HG02678 (cell line): ENCODE data around the gene DTNB.
"Not testable (repeated sequence)": the region's sequence is repeated elsewhere in the genome, so short reads cannot be mapped to it uniquely, and the experiment has no call there.

ENCODE experiments used
- ATAC-seq: cut with Tn5 transposase; IDR thresholded peaks from one replicate; pipeline ENCODE4 v1.9.1; 2021; ENCODE audit warnings: mild to moderate bottlenecking, moderate library complexity; ENCODE audit not compliant: unreplicated experiment

Gene DTNB

DNA sequence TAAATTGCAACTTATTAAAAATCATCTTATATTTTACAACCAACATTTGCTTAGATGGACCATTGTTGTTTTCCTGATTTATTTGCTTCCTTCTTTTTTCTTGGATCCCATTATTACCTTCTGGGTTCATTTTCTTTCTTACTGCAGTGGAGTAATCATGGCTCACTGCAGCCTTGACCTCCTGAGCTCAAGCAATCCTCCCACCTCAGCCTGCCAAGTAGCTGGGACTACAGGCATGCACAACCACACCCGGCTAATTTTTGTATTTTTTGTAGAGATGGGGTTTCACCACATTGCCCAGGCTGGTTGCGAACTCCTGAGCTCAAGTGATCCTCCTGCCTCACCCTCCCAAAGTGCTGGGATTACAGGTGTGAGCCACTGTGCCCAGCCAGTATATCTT is 123.8 kb downstream of the DTNB start:
- ATAC-seq: not testable (repeated sequence)

DNA sequence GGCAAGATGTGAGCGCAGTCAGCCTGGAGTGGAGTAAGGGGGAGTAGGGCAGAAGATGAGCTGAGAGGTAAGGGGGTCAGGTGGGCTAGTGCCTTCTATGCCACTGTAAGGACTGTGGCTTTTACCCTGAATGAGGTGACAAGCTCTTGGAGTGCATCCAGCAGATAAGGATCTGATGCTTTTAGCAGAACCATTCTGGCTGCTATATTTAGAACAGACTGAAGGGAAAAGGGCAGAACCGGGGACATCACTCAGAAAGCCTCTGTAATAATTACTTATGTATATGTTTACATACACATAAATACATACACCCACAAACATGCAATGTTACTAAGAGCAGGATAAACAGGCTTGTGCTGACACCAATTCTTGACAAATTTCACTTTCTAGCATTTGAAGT is 124.8 kb downstream of the DTNB start:
- ATAC-seq: no peak

GRCh38 chr2:25546852-25547251 is 126.5 kb downstream of the DTNB start:
- no peak for ATAC-seq

- ATAC-seq: no peak
Observed at GRCh38 chr2:25545899-25546298, 127.5 kb downstream of the DTNB start.

GRCh38 chr2:25544445-25544844 is 128.9 kb downstream of the DTNB start:
- ATAC-seq: no peak

DNA sequence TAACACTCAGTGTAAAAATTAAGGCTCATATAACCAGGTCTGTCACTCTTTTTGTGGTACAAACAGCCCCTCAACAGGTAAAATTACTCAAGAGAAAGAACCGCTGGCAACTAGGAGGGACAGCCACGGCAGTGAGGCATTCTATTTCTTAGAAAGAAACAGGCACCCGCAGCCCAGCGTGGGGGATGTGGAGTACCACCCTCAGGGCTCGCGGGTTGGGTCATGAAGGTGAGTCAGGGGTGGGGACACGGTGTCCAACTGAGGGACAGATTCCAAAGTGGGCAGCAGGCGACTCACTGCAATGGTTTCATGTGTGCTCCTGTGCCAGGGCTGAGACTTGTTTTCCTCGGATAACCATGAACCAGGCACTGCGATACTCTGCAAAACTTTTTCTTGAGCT is 129.4 kb downstream of the DTNB start:
- no peak for ATAC-seq

DNA sequence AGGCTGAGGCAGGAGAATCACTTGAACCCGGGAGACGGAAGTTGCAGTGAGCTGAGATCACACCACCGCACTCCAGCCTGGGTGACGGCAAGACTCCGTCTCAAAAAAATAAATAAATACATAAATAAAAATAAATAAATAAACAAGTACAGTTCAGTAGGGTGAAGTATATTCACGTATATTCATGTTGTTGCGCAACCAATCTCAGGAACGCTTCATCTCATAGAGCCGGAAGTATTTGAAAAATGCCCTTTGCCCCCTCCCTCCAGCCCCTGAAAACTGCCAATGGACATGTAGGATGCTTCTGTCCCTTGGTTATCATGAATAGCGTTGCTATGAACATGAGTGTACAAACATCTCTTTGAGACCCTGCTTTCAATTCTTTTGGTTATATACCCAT is 132.0 kb downstream of the DTNB start:
- no peak for ATAC-seq

DNA sequence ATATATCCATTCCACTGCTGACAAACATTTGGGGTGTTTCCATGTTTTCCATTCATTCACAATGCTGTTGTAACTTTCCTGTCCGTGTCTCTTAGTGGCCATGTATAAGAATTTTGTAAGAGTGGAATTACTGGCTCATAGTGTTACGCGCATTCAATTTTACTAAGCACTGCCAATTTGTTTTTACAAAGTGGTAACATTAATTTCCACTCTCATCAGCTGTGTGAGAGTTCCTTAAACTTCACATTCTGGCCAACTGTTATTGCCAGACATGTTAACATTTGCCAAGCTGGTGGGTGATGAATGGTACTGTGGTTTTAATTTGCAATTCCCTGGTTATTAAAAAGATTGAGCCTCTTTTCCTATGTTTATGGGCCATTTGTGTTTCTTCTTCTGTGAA is 134.2 kb downstream of the DTNB start:
- ATAC-seq: no peak

GRCh38 chr2:25537526-25537925 is 135.9 kb downstream of the DTNB start:
- no peak for ATAC-seq

DNA sequence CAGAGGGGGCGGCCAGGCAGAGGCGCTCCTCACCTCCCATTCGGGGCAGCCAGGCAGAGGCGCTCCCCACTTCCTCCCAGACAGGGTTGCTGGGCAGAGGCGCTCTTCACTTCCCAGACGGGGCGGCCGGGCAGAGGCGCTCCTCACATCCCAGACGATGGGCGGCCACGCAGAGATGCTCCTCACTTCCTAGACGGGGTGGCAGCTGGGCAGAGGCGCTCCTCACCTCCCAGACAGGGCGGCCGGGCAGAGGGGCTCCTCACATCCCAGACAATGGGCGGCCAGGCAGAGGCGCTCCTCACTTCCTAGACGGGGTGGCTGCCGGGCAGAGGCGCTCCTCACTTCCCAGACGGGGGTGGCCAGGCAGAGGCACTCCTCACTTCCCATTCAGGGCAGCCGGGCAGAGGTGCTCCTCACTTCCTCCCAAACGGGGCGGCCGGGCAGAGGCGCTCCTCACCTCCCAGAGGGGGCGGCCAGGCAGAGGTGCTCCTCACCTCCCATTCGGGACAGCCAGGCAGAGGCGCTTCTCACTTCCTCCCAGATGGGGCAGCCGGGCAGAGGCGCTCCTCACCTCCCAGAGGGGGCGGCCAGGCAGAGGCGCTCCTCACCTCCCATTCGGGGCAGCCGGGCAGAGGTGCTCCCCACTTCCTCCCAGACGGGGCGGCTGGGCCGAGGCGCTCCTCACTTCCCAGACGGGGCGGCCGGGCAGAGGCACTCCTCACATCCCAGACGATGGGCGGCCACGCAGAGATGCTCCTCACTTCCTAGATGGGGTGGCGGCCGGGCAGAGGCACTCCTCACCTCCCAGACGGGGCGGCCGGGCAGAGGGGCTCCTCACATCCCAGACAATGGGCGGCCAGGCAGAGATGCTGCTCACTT is 137.7 kb downstream of the DTNB start:
- ATAC-seq: not testable (repeated sequence)

DNA sequence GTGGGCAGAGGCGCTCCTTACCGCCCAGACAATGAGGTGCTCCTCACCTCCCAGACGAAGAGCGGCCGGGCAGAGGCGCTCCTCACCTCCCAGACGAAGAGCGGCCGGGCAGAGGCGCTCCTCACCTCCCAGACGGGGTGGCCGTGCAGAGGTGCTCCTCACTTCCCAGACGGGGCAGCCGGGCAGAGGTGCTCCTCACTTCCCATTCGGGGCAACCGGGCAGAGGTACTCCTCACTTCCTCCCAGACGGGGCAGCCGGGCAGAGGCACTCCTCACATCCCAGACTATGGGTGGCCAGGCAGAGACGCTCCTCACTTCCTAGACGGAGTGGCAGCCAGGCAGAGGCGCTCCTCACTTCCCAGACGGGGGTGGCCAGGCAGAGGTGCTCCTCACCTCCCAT is 138.4 kb downstream of the DTNB start:
- not testable (repeated sequence) for ATAC-seq

GRCh38 chr2:25534455-25534854 is 138.9 kb downstream of the DTNB start:
- no peak for ATAC-seq

DNA sequence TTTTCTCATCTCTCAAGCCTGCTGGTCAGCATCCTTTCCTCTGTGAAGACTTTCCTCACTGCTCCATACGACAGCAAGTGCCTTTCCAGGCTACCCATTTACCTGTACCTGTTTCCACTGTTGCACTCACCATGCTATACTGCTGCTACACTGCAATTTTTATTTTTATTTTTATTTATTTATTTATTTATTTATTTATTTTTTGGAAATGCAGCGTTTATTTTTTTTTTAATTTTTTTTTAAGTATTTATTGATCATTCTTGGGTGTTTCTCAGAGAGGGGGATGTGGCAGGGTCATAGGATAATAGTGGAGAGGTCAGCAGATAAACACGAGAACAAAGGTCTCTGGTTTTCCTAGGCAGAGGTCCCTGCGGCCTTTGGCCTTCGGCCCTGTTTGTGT is 139.6 kb downstream of the DTNB start:
- not testable (repeated sequence) for ATAC-seq

DNA sequence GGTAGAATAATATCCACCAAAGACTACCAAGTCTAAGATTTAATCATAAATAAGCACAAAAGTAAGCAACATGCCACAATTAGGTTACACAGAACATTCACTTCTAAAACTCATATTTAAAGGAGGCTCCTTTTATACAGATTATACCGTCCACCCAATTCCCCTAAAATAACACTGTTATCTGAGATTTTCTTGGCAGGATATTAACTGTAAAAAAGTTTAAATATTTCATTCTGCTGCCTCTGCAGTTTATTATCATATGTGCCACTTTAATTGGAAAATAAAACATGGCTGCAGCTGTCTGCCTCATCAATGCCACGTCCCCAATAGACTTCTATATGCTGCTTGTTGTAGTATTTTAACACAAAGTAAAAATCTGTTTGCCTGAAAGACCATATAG is 140.9 kb downstream of the DTNB start:
- no peak for ATAC-seq

GRCh38 chr2:25529034-25529433 is 144.3 kb downstream of the DTNB start:
- ATAC-seq: no peak

DNA sequence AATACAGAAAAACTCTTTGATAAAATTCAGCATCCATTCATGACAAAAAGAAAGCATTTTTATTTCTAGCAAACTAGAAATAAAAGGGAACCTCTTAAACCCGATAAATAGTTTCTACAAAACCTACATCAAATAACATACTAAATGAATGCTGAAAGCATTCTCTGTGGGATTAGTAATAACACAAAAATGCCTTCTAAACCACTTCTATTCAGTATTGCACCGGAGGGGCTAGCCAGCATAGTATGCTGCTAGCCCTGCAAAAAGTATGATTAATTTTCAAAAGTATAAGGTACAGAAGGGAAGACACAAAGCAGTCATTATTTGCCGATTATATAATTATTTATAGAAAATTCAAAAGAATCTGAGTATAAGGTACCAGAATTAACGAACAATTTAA is 145.2 kb downstream of the DTNB start:
- ATAC-seq: no peak

GRCh38 chr2:25524507-25524906 is 148.9 kb downstream of the DTNB start:
- no peak for ATAC-seq

DNA sequence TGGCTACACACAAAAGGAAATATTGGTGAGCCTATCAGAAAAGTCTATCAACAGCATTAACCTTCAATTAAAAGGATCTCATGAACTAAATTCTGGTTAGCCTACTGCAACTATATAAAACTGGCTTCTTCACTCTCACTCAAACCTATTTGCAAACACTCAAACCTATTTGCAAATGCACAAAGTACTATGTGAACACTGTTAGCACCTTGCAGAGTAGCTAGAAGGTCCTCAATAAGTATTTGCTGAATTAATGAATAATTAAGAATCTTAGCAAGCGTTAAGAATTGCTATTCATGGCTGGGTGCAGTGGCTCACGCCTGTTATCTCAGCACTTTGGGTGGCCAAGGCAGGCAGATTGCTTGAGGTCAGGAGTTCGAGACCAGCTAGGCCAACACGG is 150.3 kb downstream of the DTNB start:
- ATAC-seq: no peak

GRCh38 chr2:25521665-25522387 is 151.6 kb downstream of the DTNB start:
- ATAC-seq: peak; percentile 72

GRCh38 chr2:25521126-25521525 is 152.3 kb downstream of the DTNB start:
- ATAC-seq: no peak

GRCh38 chr2:25517701-25518100 is 155.7 kb downstream of the DTNB start:
- ATAC-seq: no peak

GRCh38 chr2:25514043-25514637 is 159.2 kb downstream of the DTNB start:
- no peak for ATAC-seq
